CD8-positive, alpha-beta memory T cell (primary cell): ENCODE data around the gene HELZ2. TPM values are rescaled to one million over a fixed set of nuclear protein-coding genes. Genes with fewer than 3 reads are reported as not detected.
"Not testable (repeated sequence)": the region's sequence is repeated elsewhere in the genome, so short reads cannot be mapped to it uniquely, and the experiment has no call there.

Source experiments
- CTCF ChIA-PET: fragments of 350-600 bp; sonication (Branson Sonifier 250); formaldehyde crosslinking; loops from one replicate; lab custom pipeline; 2021; ENCODE audit warnings: antibody characterized with exemption; lab: Charles Lee
- POLR2A ChIA-PET: fragments of 350-600 bp; sonication (Branson Sonifier 250); formaldehyde crosslinking; loops from one replicate; lab custom pipeline; 2021; ENCODE audit warnings: antibody characterized with exemption; lab: Charles Lee
- DNase-seq, 5 donors: peaks; one replicate each; pipeline versions ENCODE4 v3.0.0 to v3.0.0-alpha.2; 2020 to 2022; ENCODE audit warnings: mixed read lengths in 1 of 5
- H3K27ac ChIP-seq: one replicate; pipeline ENCODE4 v1.7.0; 2013; ENCODE audit warnings: low read depth, mild to moderate bottlenecking, low read length, moderate library complexity
- H3K27me3 ChIP-seq: 2 replicates; pipeline ENCODE4 v1.7.0; 2013; ENCODE audit warnings: low read length, mild to moderate bottlenecking; ENCODE audit not compliant: insufficient read depth, poor library complexity, severe bottlenecking
- H3K36me3 ChIP-seq: 2 replicates; pipeline ENCODE4 v1.7.0; 2013; ENCODE audit warnings: mild to moderate bottlenecking, low read length, moderate library complexity; ENCODE audit not compliant: insufficient read depth
- H3K4me1 ChIP-seq: 2 replicates; pipeline ENCODE4 v1.7.0; 2013; ENCODE audit warnings: mild to moderate bottlenecking, low read length, moderate library complexity; ENCODE audit not compliant: insufficient read depth
- H3K4me3 ChIP-seq: 2 replicates; pipeline ENCODE4 v1.7.0; 2013; ENCODE audit warnings: mild to moderate bottlenecking, low read length
- H3K9me3 ChIP-seq: 2 replicates; pipeline ENCODE4 v1.7.0; 2013; ENCODE audit warnings: mild to moderate bottlenecking, low read length
- H3K27ac Mint-ChIP-seq, 8 donors: one replicate each; pipeline ENCODE4 v1.8.0; 2020 to 2021; ENCODE audit warnings: mixed read lengths in 8 of 8, mild to moderate bottlenecking in 6 of 8, inconsistent platforms in 3 of 8, moderate library complexity in 3 of 8
- H3K27me3 Mint-ChIP-seq, 2 donors: one replicate each; pipeline ENCODE4 v1.8.0; 2020 to 2021; ENCODE audit warnings: mixed read lengths in 2 of 2, mild to moderate bottlenecking in 1 of 2, moderate library complexity in 1 of 2
- H3K36me3 Mint-ChIP-seq, 3 donors: one replicate each; pipeline ENCODE4 v1.8.0; 2020 to 2021; ENCODE audit warnings: mixed read lengths in 3 of 3, inconsistent platforms in 1 of 3, mild to moderate bottlenecking in 1 of 3
- H3K4me1 Mint-ChIP-seq, 3 donors: one replicate each; pipeline ENCODE4 v1.8.0; 2020 to 2021; ENCODE audit warnings: mixed read lengths in 3 of 3, inconsistent platforms in 1 of 3, mild to moderate bottlenecking in 1 of 3
- H3K4me3 Mint-ChIP-seq, 7 donors: one replicate each; pipeline ENCODE4 v1.8.0; 2020 to 2021; ENCODE audit warnings: mixed read lengths in 7 of 7, mild to moderate bottlenecking in 6 of 7, moderate library complexity in 4 of 7, inconsistent platforms in 2 of 7
- H3K9me3 Mint-ChIP-seq, 5 donors: one replicate each; pipeline ENCODE4 v1.8.0; 2020 to 2022; ENCODE audit warnings: mixed read lengths in 5 of 5, mild to moderate bottlenecking in 3 of 5, moderate library complexity in 2 of 5, inconsistent platforms in 1 of 5
- polyA plus RNA-seq: library from polyadenylated mRNA; unstranded; fragments of 300-500 nt; fragmentation: Illumina TruSeq; gene quantifications from one replicate; pipeline ENCODE4 v1.2.3, GENCODE V29; 2021
- total RNA-seq, 2 experiments: library from RNA; stranded (reverse); gene quantifications; one replicate each; pipeline ENCODE4 v1.2.3, GENCODE V29; 2021

Gene HELZ2
- total and polyA plus RNA-seq, 3 experiments from 2014 or later = 7.4 to 9.8 (median 8.7) TPM

- no peak for DNase-seq
- Mint-ChIP-seq H3K36me3 (peaks cover 5 to 47% (median 11%) of the 10 kb centered on the region in 3 donors), H3K27ac (peak overlapping the region in 4 of 8 donors; percentile 21 to 82 (median 67)), H3K9me3 (peaks cover 0 to 2% (median 0%) of the 10 kb centered on the region in 5 donors), H3K27me3 (no peaks in the 10 kb centered on the region), H3K4me1 (peaks cover 0 to 6% (median 3%) of the 10 kb centered on the region in 3 donors), H3K4me3 (peak overlapping the region in 1 of 7 donors; percentile 23)
- H3K27ac ChIP-seq = no peak overlapping the region
- peaks cover 19% of the 10 kb centered on the region for H3K36me3 ChIP-seq
- no peaks in the 10 kb centered on the region for H3K27me3 ChIP-seq
- POLR2A ChIA-PET = no interaction called here
- CTCF ChIA-PET = interaction anchor here (1.0 to 1.1 kb wide), 2 partner anchors 20 to 40 kb away, joined by 3 to 5 read pairs; no protein-coding TSS in a partner anchor
- H3K4me3 ChIP-seq = no peak overlapping the region
- no peaks in the 10 kb centered on the region for H3K9me3 ChIP-seq
- no peaks in the 10 kb centered on the region for H3K4me1 ChIP-seq
Observed at GRCh38 chr20:63602321-63602720, 28.3 kb upstream of the HELZ2 start.

DNA sequence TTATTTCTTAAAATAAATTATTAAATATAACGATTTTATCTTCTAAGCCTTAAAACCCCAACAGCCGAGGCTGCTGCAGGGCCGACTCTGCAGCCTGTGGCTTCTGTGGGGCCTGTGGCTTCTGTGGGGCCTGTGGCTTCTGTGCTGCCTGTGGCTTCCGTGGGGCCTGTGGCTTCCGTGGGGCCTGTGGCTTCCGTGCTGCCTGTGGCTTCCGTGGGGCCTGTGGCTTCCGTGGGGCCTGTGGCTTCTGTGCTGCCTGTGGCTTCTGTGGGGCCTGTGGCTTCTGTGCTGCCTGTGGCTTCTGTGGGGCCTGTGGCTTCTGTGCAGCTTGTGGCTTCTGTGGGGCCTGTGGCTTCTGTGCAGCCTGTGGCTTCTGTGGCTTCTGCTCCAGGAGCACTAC, 27.6 kb upstream of the HELZ2 start:
- CTCF ChIA-PET = interaction anchor here (1.1 kb wide), 1 partner anchor 41 kb away, joined by 5 read pairs; no protein-coding TSS in a partner anchor
- H3K4me3 Mint-ChIP-seq, H3K4me1 ChIP-seq, H3K9me3 ChIP-seq, H3K27me3 Mint-ChIP-seq, H3K27me3 ChIP-seq, POLR2A ChIA-PET, H3K9me3 Mint-ChIP-seq, H3K4me1 Mint-ChIP-seq, H3K4me3 ChIP-seq, H3K27ac ChIP-seq: not testable (repeated sequence)
- Mint-ChIP-seq H3K36me3 (peaks cover 5 to 49% (median 11%) of the 10 kb centered on the region in 3 donors), H3K27ac (peak overlapping the region in 4 of 8 donors; percentile 23 to 75 (median 56))
- peaks cover 19% of the 10 kb centered on the region for H3K36me3 ChIP-seq
- peak in 3 of 5 donors; percentile 15 to 30 (median 24) for DNase-seq

GRCh38 chr20:63599396-63600050, 25.5 kb upstream of the HELZ2 start:
- Histone ChIP-seq H3K4me1 (no peaks in the 10 kb centered on the region), H3K9me3 (no peaks in the 10 kb centered on the region), H3K36me3 (peaks cover 18% of the 10 kb centered on the region), H3K27ac (no peak overlapping the region), H3K4me3 (no peak overlapping the region), H3K27me3 (no peaks in the 10 kb centered on the region)
- peaks cover 5 to 57% (median 11%) of the 10 kb centered on the region in 3 donors for H3K36me3 Mint-ChIP-seq
- no peak overlapping the region for H3K27ac Mint-ChIP-seq
- no peak for DNase-seq
- H3K4me3 Mint-ChIP-seq = no peak overlapping the region
- H3K4me1 Mint-ChIP-seq = peaks cover 0 to 3% (median 3%) of the 10 kb centered on the region in 3 donors
- CTCF ChIA-PET = no interaction called here
- POLR2A ChIA-PET = no interaction called here
- no peaks in the 10 kb centered on the region for H3K27me3 Mint-ChIP-seq
- peaks cover 0 to 2% (median 0%) of the 10 kb centered on the region in 5 donors for H3K9me3 Mint-ChIP-seq

DNA sequence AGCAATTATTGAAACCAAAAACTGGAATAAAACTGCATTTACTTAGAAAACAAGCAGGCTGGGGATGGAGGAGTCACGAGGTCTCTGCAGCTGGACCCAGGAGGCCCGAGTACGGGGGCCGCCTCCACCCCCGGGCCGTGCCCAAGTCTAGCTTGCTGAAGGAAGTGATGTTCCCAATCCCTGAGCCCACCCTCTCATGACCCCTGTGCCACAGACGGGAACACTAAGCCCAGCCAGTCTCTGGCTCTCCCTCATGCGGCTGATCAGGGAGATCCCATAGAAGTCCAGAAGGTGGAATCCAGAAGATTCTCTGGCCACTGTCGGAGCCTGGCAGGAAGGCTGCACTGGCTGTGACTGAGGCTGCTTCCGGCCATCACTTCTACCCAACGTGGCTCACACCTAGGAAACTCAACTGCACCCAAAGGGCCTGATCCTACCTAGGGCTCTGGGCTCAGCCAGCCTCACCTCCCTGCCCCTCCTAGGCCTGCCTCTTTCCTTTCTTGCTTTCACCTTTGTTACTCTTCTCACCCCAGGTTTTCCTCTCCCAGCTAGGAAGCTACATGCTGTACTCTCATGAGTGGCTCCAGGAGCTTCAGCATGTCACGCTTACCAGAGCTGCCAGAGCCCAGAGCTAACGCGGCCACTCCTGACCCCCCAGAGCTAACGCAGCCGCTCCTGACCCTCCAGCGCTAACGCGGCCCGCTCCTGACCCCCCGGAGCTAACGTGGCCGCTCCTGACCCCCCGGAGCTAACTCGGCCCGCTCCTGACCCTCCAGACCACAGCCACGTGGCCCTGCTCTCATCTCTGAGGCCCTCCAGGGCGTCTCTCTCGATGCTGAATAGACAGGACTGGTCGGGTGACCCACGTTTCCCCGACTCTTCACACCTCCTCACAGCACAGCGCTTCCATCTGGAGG, 24.7 kb upstream of the HELZ2 start:
- H3K4me3 ChIP-seq = no peak overlapping the region
- no peaks in the 10 kb centered on the region for H3K4me1 ChIP-seq
- Mint-ChIP-seq H3K36me3 (peaks cover 5 to 59% (median 9%) of the 10 kb centered on the region in 3 donors), H3K27ac (peak overlapping the region in 1 of 8 donors; percentile 54), H3K4me3 (no peak overlapping the region), H3K9me3 (peaks cover 0 to 2% (median 0%) of the 10 kb centered on the region in 5 donors), H3K4me1 (peaks cover 0 to 3% (median 0%) of the 10 kb centered on the region in 3 donors), H3K27me3 (no peaks in the 10 kb centered on the region)
- ChIA-PET POLR2A (no interaction called here), CTCF (no interaction called here)
- no peak for DNase-seq
- H3K9me3 ChIP-seq = no peaks in the 10 kb centered on the region
- peaks cover 20% of the 10 kb centered on the region for H3K36me3 ChIP-seq
- H3K27me3 ChIP-seq = no peaks in the 10 kb centered on the region
- H3K27ac ChIP-seq = no peak overlapping the region

GRCh38 chr20:63597651-63598478, 23.8 kb upstream of the HELZ2 start:
- ChIA-PET POLR2A (no interaction called here), CTCF (no interaction called here)
- Histone ChIP-seq H3K27me3 (no peaks in the 10 kb centered on the region), H3K36me3 (peaks cover 23% of the 10 kb centered on the region), H3K4me3 (no peak overlapping the region), H3K27ac (no peak overlapping the region), H3K4me1 (no peaks in the 10 kb centered on the region), H3K9me3 (no peaks in the 10 kb centered on the region)
- Mint-ChIP-seq H3K4me3 (no peak overlapping the region), H3K4me1 (peaks cover 0 to 3% (median 0%) of the 10 kb centered on the region in 3 donors), H3K9me3 (peaks cover 0 to 2% (median 0%) of the 10 kb centered on the region in 5 donors), H3K27ac (no peak overlapping the region), H3K27me3 (no peaks in the 10 kb centered on the region), H3K36me3 (peaks cover 8 to 61% (median 11%) of the 10 kb centered on the region in 3 donors)
- DNase-seq = no peak

- H3K27ac ChIP-seq = no peak overlapping the region
- peaks cover 6 to 63% (median 8%) of the 10 kb centered on the region in 3 donors for H3K36me3 Mint-ChIP-seq
- H3K4me3 ChIP-seq = no peak overlapping the region
- ChIA-PET POLR2A (no interaction called here), CTCF (interaction anchor here (0.5 kb wide), 1 partner anchor 195 kb away, joined by 3 read pairs; no protein-coding TSS in a partner anchor)
- H3K36me3 ChIP-seq = peaks cover 21% of the 10 kb centered on the region
- DNase-seq = no peak
- no peaks in the 10 kb centered on the region for H3K27me3 Mint-ChIP-seq
- H3K4me1 ChIP-seq = no peaks in the 10 kb centered on the region
- H3K9me3 ChIP-seq = no peaks in the 10 kb centered on the region
- peaks cover 0 to 3% (median 0%) of the 10 kb centered on the region in 3 donors for H3K4me1 Mint-ChIP-seq
- H3K9me3 Mint-ChIP-seq = no peaks in the 10 kb centered on the region
- no peak overlapping the region for H3K4me3 Mint-ChIP-seq
- no peaks in the 10 kb centered on the region for H3K27me3 ChIP-seq
- no peak overlapping the region for H3K27ac Mint-ChIP-seq
Observed at GRCh38 chr20:63596423-63596822, 22.4 kb upstream of the HELZ2 start.

- POLR2A ChIA-PET = no interaction called here
- Mint-ChIP-seq H3K4me1 (no peaks in the 10 kb centered on the region), H3K36me3 (peaks cover 10 to 67% (median 11%) of the 10 kb centered on the region in 3 donors), H3K4me3 (no peak overlapping the region), H3K9me3 (no peaks in the 10 kb centered on the region), H3K27me3 (no peaks in the 10 kb centered on the region), H3K27ac (no peak overlapping the region)
- no peaks in the 10 kb centered on the region for H3K4me1 ChIP-seq
- no peak overlapping the region for H3K27ac ChIP-seq
- H3K9me3 ChIP-seq = no peaks in the 10 kb centered on the region
- H3K27me3 ChIP-seq = no peaks in the 10 kb centered on the region
- H3K4me3 ChIP-seq = no peak overlapping the region
- peaks cover 28% of the 10 kb centered on the region for H3K36me3 ChIP-seq
- CTCF ChIA-PET = no interaction called here
- no peak for DNase-seq
Observed at GRCh38 chr20:63595416-63596127, 21.5 kb upstream of the HELZ2 start.
